Measurements from ENCODE around the gene RBM33. TPM values are rescaled to one million over a fixed set of nuclear protein-coding genes. Genes with fewer than 3 reads are reported as not detected.

RBM33 gene
- total and polyA plus RNA-seq, 9 of the 15 experiments (the other 6 are each of a cell fraction or from before 2014, with no cell fraction given) = 4.4 to 80.7 (median 27.3) TPM

GRCh38 chr7:155702616-155703015 lies 58.2 kb downstream of the RBM33 start:
- WGBS (ENCODE audit: insufficient coverage, low coverage, missing lambda C conversion rate) = 80% methylated on average over 1 of the region's 1 CpG
- Histone ChIP-seq H4K20me1 (replicated peaks; ENCODE audit: control insufficient read depth, insufficient read depth, low read length) (no peaks in the 10 kb centered on the region), H3K9ac (ENCODE audit: insufficient read depth in 1 of 2, low read depth in 2 of 2, low read length in 2 of 2) (no peak overlapping the region), H3K4me2 (ENCODE audit: insufficient read depth, low read length) (no peak overlapping the region), H3K4me3 (no peak overlapping the region), H2AFZ (ENCODE audit: low read depth, low read length) (no peak overlapping the region), H3K79me2 (ENCODE audit: control insufficient read depth, insufficient read depth, low read length) (peaks cover 41% of the 10 kb centered on the region), H3K9me3 (replicated peaks; ENCODE audit: control insufficient read depth, insufficient read depth, low read depth, low read length) (no peaks in the 10 kb centered on the region), H3K27ac (ENCODE audit: extremely low read depth, low read depth, low read length) (no peak overlapping the region), H3K4me1 (replicated peaks in 1 of 2; ENCODE audit: control insufficient read depth in 2 of 2, insufficient read depth in 2 of 2, low read length in 2 of 2) (no peaks in the 10 kb centered on the region; a peak in 1 of 5 replicates), H3K36me3 (ENCODE audit: control insufficient read depth, insufficient read depth, low read length) (peaks cover 91% of the 10 kb centered on the region), H3K27me3 (ENCODE audit: control insufficient read depth in 2 of 2, insufficient read depth in 2 of 2, low read length in 2 of 2) (no peaks in the 10 kb centered on the region), H3K9me1 (ENCODE audit: control insufficient read depth, insufficient read depth, low read length) (no peaks in the 10 kb centered on the region)
- TF ChIP-seq GABPB1 (CRISPR knock-in tag; IDR thresholded peaks at IDR 0.05) (no peak), FOSL1 (tag; conservative IDR thresholded peaks at IDR 0.05) (peak; percentile 47; the same call in 1 of the 2 replicates), POLR2AphosphoS5 (IDR thresholded peaks at IDR 0.05; ENCODE audit: control insufficient read depth, insufficient read depth, low read depth, low read length) (0 out of 2 replicates have a peak, but pooled peaks have one; percentile 6)
- intact Hi-C loops (cut with micrococcal nuclease) (no loop called here), in situ Hi-C loops (cut with MboI) (no loop called here)
- POLR2A ChIA-PET = interaction anchor here (2.8 kb wide), 1 partner anchor 10 kb away, joined by 16 read pairs; no protein-coding TSS in a partner anchor
- CTCF ChIA-PET (ENCODE audit: low intra/inter-chr PET ratio) = no interaction called here
- BruUV-seq (replicated peaks) = no TSS peak
- no peak for DNase-seq (ENCODE audit: extremely low read depth in 1 of 4, low spot score in 3 of 4)
- FAIRE-seq = no peak
- ATAC-seq = no peak

- BruUV-seq (replicated peaks) = no TSS peak
- Histone ChIP-seq H3K4me1 (replicated peaks in 1 of 2; ENCODE audit: control insufficient read depth in 2 of 2, insufficient read depth in 2 of 2, low read length in 2 of 2) (no peaks in the 10 kb centered on the region; a peak in 1 of 5 replicates), H3K4me2 (ENCODE audit: insufficient read depth, low read length) (no peak overlapping the region), H2AFZ (ENCODE audit: low read depth, low read length) (no peak overlapping the region), H3K9ac (ENCODE audit: insufficient read depth in 1 of 2, low read depth in 2 of 2, low read length in 2 of 2) (no peak overlapping the region), H3K36me3 (ENCODE audit: control insufficient read depth, insufficient read depth, low read length) (peaks cover 96% of the 10 kb centered on the region), H4K20me1 (replicated peaks; ENCODE audit: control insufficient read depth, insufficient read depth, low read length) (0 out of 2 replicates have a peak, but pooled peaks cover 9% of the 10 kb centered on the region), H3K4me3 (no peak overlapping the region), H3K79me2 (ENCODE audit: control insufficient read depth, insufficient read depth, low read length) (peaks cover 29% of the 10 kb centered on the region), H3K27me3 (ENCODE audit: control insufficient read depth in 2 of 2, insufficient read depth in 2 of 2, low read length in 2 of 2) (no peaks in the 10 kb centered on the region), H3K9me1 (ENCODE audit: control insufficient read depth, insufficient read depth, low read length) (no peaks in the 10 kb centered on the region), H3K9me3 (replicated peaks; ENCODE audit: control insufficient read depth, insufficient read depth, low read depth, low read length) (no peaks in the 10 kb centered on the region), H3K27ac (ENCODE audit: extremely low read depth, low read depth, low read length) (no peak overlapping the region)
- in situ Hi-C loops (cut with MboI) = no loop called here
- DNase-seq (ENCODE audit: extremely low read depth in 1 of 4, low spot score in 3 of 4) (no peak), FAIRE-seq (no peak), ATAC-seq (no peak)
- intact Hi-C loops (cut with micrococcal nuclease) = no loop called here
- ChIA-PET POLR2A (interaction anchor here (0.9 kb wide), 1 partner anchor 12 kb away, joined by 3 read pairs; no protein-coding TSS in a partner anchor), CTCF (ENCODE audit: low intra/inter-chr PET ratio) (interaction anchor here (0.6 kb wide), 1 partner anchor 777 kb away, joined by 3 read pairs; no protein-coding TSS in a partner anchor)
- 93% methylated on average over 16 of the region's 16 CpGs for WGBS (ENCODE audit: insufficient coverage, low coverage, missing lambda C conversion rate)
- no peak for TF ChIP-seq CBFA2T3 (IDR thresholded peaks at IDR 0.05)
- no peak for TF ChIP-seq CEBPB (tag; IDR thresholded peaks at IDR 0.05)
- TF ChIP-seq NFIC (IDR thresholded peaks at IDR 0.05) = no peak
- TF ChIP-seq GATA2 (CRISPR knock-in tag; IDR thresholded peaks at IDR 0.05) = no peak
- TF ChIP-seq GTF2A2 (tag; IDR thresholded peaks at IDR 0.05) = no peak
- no peak for TF ChIP-seq ZNF609 (CRISPR knock-in tag; IDR thresholded peaks at IDR 0.05; ENCODE audit: borderline replicate concordance)
- TF ChIP-seq CBFA2T2 (conservative IDR thresholded peaks at IDR 0.05) = no peak
Observed at GRCh38 chr7:155705623-155706360, 61.3 kb downstream of the RBM33 start.

Measured in K562 (cell line).